ENCODE results near the gene MAP4K2. TPM values are rescaled to one million over a fixed set of nuclear protein-coding genes. Genes with fewer than 3 reads are reported as not detected.
A peak's percentile ranks its signal among the peaks of the same experiment; 100 is the strongest.

The MAP4K2 gene
- total and polyA plus RNA-seq, 2 of the 13 experiments (the other 11 are each of a cell fraction or from before 2014, with no cell fraction given): 8.3 to 17.6 TPM

- TF ChIP-seq ZFP91 (CRISPR knock-in tag; IDR thresholded peaks at IDR 0.05; ENCODE audit: borderline replicate concordance) (no peak), NRL (CRISPR knock-in tag; IDR thresholded peaks at IDR 0.05; ENCODE audit: borderline replicate concordance) (no peak), HNF4A (CRISPR knock-in tag; IDR thresholded peaks at IDR 0.05) (peak; percentile 28; the same call in 1 of the 2 replicates), NFIC (IDR thresholded peaks at IDR 0.05; ENCODE audit: low read length) (no peak), AFF4 (CRISPR knock-in tag; IDR thresholded peaks at IDR 0.05) (0 out of 2 replicates have a peak, but pooled peaks have one; percentile 55), MAFK (conservative IDR thresholded peaks at IDR 0.05 in 1 of 2, IDR thresholded peaks at IDR 0.05 in 1 of 2; ENCODE audit: low read length in 2 of 2) (no peak), ZNF580 (CRISPR knock-in tag; IDR thresholded peaks at IDR 0.05; ENCODE audit: borderline replicate concordance, low read depth) (peak; percentile 71; the same call in 1 of the 2 replicates), ZNF33A (CRISPR knock-in tag; IDR thresholded peaks at IDR 0.05; ENCODE audit: borderline replicate concordance) (no peak), POLR2G (IDR thresholded peaks at IDR 0.05; ENCODE audit: low read depth, low read length) (peak; percentile 87), TOPORS (CRISPR knock-in tag; IDR thresholded peaks at IDR 0.05) (no peak), MTF1 (CRISPR knock-in tag; IDR thresholded peaks at IDR 0.05) (no peak), MTA1 (CRISPR knock-in tag; IDR thresholded peaks at IDR 0.05; ENCODE audit: borderline replicate concordance) (0 out of 2 replicates have a peak, but pooled peaks have one; percentile 21), ZNF333 (CRISPR knock-in tag; IDR thresholded peaks at IDR 0.05; ENCODE audit: borderline replicate concordance) (no peak), PBX2 (CRISPR knock-in tag; IDR thresholded peaks at IDR 0.05) (peak; percentile 37; the same call in 1 of the 2 replicates), GFI1 (CRISPR knock-in tag; IDR thresholded peaks at IDR 0.05; ENCODE audit: borderline replicate concordance) (peak; percentile 33; the same call in 1 of the 2 replicates), RBM22 (optimal IDR thresholded peaks at IDR 0.05; ENCODE audit: low read length) (peak; percentile 30), ZNF589 (CRISPR knock-in tag; conservative IDR thresholded peaks at IDR 0.05) (no peak), ZNF136 (CRISPR knock-in tag; IDR thresholded peaks at IDR 0.05; ENCODE audit: low read depth) (0 out of 2 replicates have a peak, but pooled peaks have one; percentile 32), SRSF9 (IDR thresholded peaks at IDR 0.05; ENCODE audit: borderline replicate concordance, insufficient read depth, low read depth, low read length, poor library complexity, severe bottlenecking) (no peak), LBX2 (CRISPR knock-in tag; IDR thresholded peaks at IDR 0.05; ENCODE audit: borderline replicate concordance) (no peak), RFX1 (IDR thresholded peaks at IDR 0.05) (peak; percentile 94)
Observed at GRCh38 chr11:64778473-64779298, 24.3 kb downstream of the MAP4K2 start, which contains the start of gene SF1 (continued).
